ENCODE results near the gene POC1B.

POC1B gene

DNA sequence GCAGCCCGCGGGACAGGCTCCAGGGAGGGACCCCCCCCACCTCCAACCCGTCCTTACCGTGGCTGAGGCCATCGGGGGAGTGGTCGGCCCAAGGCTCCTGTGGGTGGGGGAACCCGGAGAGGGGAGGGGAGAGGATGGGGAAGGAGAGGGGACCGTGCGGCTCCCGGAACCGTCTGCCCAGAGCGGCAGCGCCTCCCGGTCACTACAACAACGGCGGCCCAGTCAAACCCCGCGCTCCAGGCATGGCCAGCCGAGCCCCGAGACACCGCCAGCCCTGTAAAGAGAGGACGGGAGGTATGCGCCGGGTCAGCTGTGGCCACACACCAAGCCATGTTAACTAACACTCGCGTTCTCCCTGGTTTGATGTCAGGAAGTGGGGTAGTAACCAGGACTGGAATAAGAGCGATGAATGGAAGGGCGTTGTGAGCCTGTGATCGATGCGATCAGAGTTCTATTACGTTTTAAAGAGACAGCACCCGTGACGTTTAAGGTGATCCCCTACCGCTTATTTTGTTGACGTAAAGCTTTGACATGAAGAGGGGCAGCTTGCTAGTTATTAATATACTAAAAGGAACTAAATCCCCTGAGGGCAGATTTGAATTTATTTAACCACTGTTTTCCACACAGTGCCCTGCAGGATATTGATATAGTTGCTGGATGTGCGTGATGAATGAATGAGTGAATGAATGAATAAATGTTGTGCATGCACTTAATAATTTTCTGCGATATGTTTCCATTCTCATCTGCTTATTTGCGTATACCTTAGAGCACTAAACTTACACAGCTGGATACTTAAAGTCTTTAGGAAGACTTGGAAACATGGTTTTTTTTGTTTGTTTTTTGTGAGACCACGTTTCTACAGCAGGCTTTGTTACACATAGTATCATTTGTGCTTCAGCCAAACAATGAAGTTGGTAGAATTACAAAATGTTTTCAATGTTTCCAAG lies at the start of gene POC1B:
Gene POC1B (minus strand): TSS at position 224 of the 947 bp plus-strand sequence. CDS start 152 bp downstream, at position 72.
- DNase-seq: peak; percentile 87 to 93

DNA sequence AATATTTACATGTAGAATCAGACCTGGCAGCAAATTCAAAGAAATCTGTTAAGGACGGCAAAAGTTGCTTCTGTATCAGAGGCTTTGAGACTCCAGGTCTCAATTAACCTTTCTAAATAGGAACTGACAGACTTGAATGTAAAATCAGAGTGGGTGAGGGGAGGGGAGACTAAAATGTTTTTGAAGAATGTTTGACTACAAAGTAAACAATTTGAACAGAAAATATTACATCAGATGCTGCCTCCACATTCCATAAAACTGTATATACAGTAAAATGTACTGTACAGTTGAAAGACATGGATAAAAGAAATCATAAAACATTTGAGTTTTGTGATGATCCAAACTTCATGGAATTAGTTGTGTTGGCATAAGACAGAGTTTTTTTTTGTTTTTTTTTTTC lies 49.5 kb upstream of the POC1B start:
- DNase-seq: no peak

DNA sequence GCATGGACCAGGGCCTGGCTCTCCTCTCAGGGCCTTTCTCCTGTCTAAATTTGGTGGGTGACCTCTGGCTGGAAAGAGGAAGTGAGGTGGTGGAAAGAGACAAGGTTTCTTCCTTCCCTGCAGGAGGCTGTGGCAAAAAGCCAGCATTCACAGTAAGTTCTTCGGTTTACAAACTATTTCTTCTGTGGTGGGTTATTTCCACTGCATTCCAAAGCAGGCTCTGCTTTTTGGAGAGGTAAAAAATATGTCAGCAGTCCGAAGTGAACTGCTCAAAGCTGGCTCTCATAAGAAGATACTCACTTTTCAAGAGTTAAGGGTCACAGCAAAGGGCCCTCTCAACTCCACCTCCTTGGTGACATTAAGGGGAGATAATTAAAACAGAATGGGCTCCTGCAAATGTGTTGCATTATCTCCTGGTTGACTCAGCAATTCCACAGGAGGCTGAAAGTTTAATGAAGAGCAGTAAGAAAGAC lies 48.9 kb upstream of the POC1B start:
- no peak for DNase-seq

DNA sequence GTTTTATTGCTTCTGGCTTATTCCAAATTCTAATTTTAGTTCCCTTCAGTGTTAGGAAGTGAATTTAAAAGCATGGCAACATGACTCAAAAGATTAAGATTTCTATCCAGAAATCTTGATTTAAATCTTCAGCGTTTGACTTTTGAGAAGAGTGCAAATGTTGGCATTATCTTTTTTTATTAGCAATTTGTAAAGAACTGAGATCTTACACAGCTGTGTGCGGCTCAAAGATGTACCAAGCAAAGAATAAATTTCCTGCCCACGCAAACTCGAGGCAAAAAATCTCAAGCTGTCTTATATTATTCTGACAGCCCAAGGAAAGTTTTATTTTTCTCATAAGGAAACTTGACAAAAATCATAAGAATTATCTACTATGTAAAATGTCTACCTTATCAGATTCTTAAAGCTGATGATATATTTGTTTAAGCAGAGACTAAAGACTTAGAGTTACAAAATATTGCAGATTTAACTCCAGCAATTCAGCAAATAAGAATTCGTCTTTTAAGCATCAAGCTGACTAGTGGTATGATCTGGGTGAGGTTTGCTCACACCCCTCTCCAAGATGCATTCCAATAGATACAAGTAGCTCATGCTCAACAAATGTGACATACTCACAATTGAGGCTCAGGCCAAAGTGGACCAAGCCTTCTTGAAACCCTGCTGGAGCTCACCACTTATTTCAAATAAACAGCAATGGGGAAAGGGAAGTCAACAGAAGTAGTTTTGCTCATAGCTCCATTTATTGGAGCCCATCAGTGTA lies 47.4 kb upstream of the POC1B start:
- no peak for DNase-seq

DNA sequence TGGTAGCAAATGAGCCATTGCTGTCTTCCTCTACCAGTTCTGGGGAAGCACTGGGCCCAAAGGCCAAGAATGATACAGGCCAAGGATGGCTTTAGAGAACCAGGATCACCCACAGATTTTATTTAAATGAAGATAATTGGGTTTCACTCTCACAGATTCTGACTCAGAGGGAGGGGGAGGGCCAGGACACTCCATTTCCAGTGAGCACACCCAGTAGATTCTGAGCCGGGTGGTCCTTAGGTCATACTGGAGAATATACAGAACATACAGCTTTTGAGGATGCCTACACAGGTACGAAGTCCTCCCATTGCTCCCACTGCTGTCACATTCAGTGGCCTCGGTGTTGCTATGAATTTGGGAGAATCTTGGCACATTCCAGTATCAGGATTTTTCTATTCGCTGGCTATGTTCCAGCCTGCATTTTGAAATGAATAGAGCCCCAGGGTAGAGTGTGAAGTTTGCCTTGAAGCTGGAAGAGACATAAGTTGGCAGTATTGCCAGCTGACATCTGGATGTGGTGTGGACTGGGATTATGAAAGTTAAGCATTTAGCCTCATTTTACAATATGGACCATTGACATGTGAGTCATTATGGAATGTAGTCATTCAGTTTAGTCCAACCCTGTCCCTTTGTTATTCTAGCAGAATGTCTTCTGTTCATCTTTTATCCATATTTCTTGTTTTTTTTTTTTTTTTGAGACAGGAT lies 45.8 kb upstream of the POC1B start:
- no peak for DNase-seq

DNA sequence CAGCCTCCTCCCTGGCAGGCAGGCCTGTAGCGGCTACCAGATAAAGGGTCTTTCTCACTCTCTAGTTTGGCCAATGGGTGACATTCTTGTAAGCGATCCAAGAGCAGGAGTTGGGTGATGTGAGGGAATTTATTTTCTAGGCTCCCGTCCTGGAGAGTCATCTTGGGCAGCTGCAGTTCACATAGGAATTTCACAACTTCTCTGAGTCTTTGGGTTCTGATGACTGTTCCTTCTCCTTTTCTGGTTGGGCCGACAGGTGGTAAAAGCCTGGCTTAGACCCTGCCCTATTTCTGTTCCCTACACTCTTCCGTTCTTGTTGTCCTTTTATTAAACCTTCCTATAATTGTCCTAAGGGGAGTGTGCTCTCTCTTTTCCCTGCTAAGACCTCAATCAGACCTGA lies 42.6 kb upstream of the POC1B start:
- DNase-seq: no peak

DNA sequence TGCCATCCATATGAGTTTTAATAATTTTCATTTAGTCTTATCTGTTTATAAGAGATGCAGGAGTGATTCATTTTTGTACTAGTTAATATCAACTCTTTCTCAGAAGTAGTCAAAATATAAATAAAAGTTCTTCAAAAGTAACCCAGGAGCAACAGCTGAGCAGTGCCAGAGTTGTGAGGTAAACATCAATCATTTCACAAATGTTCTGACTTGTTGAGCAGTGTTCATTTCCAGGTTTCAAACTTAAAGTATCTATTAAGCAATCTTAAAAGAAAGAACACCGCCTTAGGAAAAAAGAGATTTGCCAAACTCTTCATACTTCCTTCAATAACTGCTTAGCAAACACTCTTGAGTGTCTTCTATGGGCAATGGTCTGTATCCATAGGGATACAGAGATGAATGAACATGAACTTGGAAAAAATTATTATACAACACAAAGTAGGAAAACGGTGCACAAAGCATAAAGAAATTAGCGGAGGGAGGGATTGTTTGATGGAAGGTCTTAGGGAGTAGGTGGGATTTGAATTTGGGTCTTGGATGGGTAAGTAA lies 41.9 kb upstream of the POC1B start:
- DNase-seq: no peak

DNA sequence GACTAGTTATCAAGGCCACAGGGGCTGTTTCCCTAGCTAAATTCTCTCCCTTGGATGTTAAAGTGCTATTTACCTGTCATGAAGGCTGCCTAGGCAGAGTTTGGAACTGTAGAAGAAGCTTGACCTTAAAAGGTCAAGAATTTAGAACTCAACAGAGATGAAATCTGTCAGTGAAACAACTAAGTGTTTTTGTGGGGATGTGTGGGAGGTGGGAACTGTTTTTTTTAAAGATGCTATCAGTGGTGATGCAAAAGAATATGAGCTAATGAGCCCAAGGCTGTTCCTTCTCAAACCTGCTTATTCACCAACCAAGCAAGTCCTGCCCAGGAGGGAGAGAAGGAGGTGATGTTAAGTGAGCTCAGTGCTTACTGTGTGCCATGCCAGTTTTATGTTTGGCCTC lies 40.8 kb upstream of the POC1B start:
- no peak for DNase-seq

DNA sequence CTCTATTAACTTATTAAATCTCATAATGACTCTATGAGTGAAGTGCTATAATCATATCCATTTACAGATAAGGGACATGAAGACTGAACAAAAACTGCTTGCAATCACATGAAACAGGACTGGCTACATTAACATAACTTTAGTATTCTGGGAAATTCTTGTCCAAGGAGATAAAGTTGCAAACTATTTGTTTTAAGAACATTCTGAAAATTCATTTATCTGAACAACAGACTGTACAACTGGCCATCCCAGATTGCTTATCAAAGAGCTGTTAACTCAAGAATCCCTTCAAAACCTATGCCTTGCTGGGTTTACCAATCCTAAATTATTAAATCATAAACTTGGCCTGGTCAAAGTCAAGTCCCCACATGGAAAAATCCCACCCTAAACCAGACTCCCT lies 39.2 kb upstream of the POC1B start:
- DNase-seq: no peak

DNA sequence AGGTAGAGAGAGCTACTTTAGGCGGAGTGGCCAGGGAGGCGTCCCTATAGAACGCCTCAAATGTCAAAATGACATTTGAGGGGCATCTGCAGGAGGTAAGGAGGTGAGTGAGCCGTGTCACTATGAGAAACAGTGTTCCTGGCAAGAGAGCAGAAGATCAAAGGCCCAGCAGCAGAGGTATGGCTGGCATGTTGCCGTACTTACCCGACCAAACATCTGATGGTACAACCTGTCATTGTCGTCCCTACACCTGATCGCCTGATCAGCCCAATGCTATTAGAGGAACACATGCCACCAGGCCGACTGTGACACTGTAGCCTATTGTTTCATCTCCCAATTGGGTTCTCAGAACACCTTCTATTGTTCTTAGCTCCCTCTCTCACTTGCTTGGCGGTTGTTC lies 33.9 kb upstream of the POC1B start:
- no peak for DNase-seq

DNA sequence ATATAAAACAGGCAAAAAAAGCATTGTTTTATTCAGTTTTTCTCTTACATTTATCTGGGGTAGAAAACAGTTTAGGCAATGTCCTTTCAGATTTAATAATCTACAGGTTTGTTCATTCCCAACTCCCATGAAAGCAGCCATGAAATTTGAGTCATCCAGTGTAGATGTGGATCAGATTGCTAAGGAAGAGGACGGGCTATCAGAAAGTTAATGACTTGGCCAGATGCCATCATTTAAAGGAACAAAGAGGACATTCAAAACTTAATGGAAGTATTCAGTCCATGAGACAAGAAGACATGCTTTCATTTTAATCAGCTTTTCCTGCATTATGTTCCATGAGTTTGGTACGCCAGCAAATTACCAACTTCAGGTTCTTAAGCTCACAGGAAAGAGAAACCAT lies 31.1 kb upstream of the POC1B start:
- no peak for DNase-seq

DNA sequence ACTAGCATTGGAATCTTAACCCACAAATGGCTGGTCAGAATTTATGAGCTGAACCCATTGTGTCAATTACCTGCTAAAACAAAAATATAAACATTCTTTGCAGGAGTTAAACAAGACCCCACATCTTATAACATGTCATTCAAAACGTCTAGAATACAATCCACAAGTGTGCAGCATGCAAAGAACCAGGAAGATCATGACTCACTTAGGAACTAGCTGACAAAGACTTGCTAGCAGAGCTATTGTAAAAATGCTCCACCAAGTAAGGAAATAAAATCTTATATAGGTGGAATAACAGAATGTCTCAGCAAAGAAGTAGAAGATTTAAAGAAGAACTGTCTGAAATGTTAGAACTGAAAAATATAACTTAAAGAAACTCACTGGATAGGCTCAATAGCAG lies 26.5 kb upstream of the POC1B start:
- no peak for DNase-seq

DNA sequence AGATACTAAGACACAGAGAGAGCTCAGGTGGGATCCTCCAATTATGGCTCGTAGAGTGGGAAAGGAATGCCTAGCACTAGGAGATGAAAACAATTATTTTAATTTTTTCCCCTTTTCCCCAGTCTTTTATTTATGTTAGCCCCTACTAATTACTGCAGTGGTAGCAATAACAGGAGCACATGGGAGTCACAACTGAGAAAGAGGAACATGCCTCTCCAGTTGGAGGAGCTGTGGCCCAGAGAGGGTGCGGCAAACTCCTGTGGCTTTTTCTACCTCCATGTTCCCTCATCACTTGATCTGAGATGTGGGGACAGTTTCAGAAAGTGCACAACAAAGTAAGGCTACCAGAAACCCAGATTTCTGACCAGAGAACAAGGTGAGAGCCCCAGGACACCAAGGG lies 25.9 kb upstream of the POC1B start:
- DNase-seq: no peak

DNA sequence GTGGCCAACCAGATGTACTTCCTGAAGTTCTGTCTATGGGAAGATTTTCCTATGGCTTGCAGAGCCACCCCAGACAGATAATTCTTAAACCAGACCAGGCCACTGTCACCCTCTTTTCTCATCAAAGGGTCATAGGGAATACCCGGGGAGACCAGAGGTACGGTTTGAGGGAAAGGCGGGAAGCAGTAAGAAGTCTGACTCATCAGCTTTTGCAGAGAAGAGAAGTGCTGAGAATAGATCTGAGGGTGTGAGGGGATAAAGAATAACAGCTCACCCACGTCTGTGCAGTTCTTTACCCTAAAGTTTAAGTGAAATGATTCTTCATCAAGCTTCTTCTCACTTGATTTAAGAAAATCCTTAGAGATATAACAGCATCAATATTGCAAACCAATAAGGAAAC lies 21.3 kb upstream of the POC1B start:
- no peak for DNase-seq

DNA sequence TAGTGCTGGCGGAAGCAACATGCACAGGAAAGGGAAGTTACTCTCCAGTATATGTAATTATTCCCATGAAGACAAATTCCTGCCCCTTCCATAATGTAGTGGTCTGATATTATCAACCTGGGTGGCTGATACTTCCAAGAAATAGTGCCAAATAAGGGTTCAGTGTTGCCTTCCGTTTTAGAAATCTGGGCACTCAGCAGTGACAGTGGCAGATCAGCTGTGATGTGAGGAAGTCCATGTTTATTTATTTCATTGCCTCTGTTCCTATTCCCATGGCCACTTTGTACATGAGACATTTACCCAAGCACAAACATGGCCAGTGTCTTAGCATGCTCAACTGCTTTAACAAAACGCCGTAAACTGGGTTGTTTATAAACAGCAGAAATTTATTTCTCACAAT lies 20.3 kb upstream of the POC1B start:
- no peak for DNase-seq

DNA sequence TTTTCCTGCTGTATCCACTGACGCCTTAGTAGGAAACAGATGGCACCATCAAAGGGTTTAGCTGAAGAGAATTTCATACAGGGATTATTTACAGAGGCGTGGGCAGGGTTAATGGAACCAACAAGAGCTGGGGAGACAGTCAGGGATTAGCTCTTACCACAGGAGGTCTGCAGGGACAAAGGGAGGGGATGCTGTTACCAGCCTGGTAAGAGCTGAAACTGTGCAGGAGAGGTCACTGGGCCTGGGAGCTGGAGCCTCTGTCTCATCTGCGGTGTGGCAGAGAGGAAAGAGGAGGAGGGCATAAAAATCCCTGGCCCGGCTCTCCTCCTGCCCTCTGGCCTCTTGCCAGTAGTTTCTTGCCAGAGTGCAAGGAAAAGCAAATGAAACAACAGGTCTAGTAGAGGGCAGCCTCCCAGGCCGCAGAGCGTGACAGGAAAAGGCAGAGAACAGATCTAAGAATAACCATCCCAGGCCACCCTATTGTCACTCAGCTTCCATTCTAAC lies 18.9 kb upstream of the POC1B start:
- peak; percentile 27 to 32 for DNase-seq

DNA sequence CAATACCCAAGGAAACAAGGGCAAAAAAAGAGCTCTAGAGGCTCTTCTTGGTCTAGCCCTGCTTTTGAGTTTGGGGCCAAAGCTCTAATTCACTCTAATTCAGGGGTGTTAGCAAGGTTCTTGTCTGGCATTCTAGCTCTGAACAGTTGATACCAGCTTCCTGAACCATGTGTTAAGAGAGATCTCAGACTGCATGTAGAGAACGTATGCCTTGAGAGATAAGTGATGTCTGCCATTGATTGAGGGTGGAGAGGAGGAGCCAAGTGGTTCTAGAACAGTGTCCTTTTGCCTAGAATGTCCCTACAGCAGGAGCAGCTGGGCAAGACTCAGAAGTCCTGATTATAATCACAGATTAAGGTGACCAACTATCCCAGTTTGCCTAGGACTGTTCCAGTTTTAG lies 18.2 kb upstream of the POC1B start:
- no peak for DNase-seq

DNA sequence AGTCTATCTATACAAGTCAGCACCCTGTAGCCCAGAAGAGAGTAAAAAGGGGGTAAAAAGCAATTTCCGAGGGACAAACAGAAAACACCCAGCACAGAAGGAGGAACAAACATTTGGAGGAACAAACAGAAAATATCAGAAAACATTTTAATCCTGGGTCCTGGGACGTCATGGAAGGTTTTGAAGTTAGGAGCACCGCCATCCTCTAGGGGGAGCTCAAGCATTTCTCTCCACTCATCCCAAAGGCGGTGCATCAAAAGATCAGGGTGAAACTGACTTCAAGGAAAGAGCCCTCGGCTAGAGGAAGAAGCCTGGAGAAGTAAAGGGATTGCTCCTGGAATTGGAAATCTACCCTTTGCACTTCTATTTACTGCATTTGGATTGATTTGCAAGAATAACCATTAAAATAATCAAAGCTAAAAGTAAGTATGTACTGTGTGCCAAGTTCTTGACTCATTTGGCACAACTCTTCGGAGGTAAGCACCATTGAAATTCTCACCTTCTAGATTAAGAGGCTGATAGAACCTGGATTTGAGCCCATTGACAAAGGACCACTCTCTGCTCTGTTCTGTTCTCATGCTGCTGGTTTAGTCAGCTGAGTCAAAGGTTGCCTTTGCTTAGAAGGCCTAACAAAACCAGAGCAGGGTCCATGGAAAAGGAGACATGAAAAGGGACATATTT lies 17.2 kb upstream of the POC1B start:
- DNase-seq: peak; percentile 36 to 81

DNA sequence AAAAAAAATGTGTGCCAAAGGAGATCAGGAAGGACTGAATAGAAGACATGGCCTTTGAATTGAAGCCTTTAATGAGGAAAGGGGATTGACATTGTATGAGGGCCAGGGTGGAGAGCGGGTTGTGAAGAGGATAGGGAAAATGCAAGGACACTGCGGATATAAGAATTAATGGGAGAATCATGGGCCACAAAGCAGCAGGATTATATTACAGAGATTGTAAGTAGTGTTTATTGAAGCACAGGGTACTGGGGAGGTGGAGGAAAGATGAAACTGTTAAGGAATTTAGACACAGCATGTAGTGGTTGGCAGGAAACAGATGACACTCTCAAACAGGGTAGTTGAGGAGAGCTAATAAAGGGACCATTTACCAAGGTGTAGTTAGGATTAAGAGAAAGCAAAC lies 16.4 kb upstream of the POC1B start:
- no peak for DNase-seq

DNA sequence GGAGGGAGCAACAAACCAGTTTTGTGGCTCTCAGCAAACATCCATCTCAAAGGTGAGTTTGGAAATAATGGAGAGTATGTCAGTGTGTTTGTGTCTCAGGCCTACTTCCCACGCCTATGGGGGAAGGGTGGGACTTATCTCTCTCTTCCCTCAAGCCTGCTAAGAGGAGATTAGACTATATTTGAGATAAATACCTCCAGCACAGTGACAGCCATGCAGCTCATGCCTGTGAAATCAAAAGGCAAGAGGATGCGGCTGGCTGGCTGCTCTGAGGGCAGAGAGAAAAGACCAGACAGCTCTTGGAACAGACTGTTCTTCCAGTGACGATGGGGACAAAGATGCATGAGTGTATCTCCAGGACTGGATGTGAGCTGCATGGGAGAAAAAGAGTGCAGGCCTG lies 14.7 kb upstream of the POC1B start:
- DNase-seq: no peak

DNA sequence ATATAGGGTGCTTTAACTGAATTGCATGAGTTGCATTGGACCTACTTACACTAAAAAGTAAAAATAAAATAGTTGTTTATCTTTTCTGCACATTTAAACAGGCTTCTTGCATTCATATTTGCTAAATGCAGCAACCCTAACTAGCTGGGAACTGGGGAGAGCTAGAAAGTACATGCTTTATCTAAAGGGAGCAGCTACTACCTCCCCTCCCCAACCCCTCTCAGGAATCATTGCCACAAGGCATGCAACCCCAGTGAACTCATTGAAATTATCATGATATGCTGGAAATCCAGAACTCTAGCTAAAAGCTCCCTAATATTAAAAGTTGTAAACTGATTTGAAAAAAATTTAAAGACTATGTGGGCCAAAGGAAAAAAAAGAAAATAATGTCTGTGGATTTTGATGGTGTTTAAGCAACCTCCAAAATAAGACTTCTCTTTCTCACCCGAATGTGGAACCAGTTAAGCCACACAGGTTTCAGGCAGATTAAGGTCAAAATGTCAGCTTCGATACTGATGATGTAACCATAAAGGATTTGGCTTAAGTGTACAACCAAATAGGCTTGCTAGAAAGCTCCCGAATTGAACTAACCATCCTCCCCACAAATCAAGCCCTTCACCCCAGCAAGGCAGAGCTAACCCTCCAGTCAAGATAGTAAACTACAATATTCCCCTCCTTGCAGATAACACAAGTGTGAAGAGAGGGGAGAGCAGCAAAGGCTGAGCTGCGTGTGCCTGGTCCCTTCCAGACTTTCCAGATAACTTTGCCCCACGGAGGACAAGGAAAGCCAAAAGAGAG lies 13.8 kb upstream of the POC1B start:
- no peak for DNase-seq

Data from hippocampal formation (tissue), 2 donors.